HG03439 (cell line): ENCODE measurements around the gene CHD5.

ENCODE experiments used
- ATAC-seq: cut with Tn5 transposase; IDR thresholded peaks from one replicate; pipeline ENCODE4 v1.9.1; 2021; ENCODE audit warnings: mild to moderate bottlenecking, moderate library complexity; ENCODE audit not compliant: unreplicated experiment

The CHD5 gene

GRCh38 chr1:6101826-6102531 is 78.1 kb downstream of the CHD5 start:
- no peak for ATAC-seq

GRCh38 chr1:6100861-6101783 is 79.0 kb downstream of the CHD5 start:
- ATAC-seq: no peak

GRCh38 chr1:6099787-6100765 is 80.0 kb downstream of the CHD5 start:
- ATAC-seq: no peak

GRCh38 chr1:6099297-6099696 is 80.8 kb downstream of the CHD5 start:
- no peak for ATAC-seq

GRCh38 chr1:6098303-6099215 is 81.6 kb downstream of the CHD5 start:
- ATAC-seq: no peak

- ATAC-seq: no peak
These were observed 82.3 kb downstream of the CHD5 start for GRCh38 chr1:6097824-6098223.

GRCh38 chr1:6097117-6097595 is 83.0 kb downstream of the CHD5 start:
- no peak for ATAC-seq

GRCh38 chr1:6096243-6097116 is 83.6 kb downstream of the CHD5 start:
- ATAC-seq: no peak

GRCh38 chr1:6095511-6096242 is 84.4 kb downstream of the CHD5 start:
- ATAC-seq: no peak

- ATAC-seq: no peak
These were observed 85.2 kb downstream of the CHD5 start for GRCh38 chr1:6094801-6095505.

GRCh38 chr1:6094246-6094645 is 85.9 kb downstream of the CHD5 start:
- no peak for ATAC-seq

GRCh38 chr1:6093611-6094010 is 86.5 kb downstream of the CHD5 start:
- ATAC-seq: no peak

GRCh38 chr1:6093071-6093470 is 87.0 kb downstream of the CHD5 start:
- ATAC-seq: no peak

GRCh38 chr1:6092211-6092610 is 87.9 kb downstream of the CHD5 start:
- no peak for ATAC-seq

GRCh38 chr1:6091823-6092109 is 88.4 kb downstream of the CHD5 start:
- no peak for ATAC-seq

GRCh38 chr1:6090996-6091822 is 88.9 kb downstream of the CHD5 start:
- no peak for ATAC-seq

GRCh38 chr1:6090288-6090687 is 89.8 kb downstream of the CHD5 start:
- ATAC-seq: no peak
